CD14-positive monocyte (primary cell): Measurements from ENCODE around the gene CTTNBP2. TPM values are rescaled to one million over a fixed set of nuclear protein-coding genes. Genes with fewer than 3 reads are reported as not detected.

Experiments used
- DNase-seq, 3 donors: peaks; one replicate each; pipeline ENCODE4 v3.0.0-alpha.2; 2011 to 2022
- H2AFZ ChIP-seq: 2 replicates; pipeline ENCODE4 v1.6.0; 2012; ENCODE audit warnings: mild to moderate bottlenecking, low read depth, low read length, inconsistent platforms; ENCODE audit not compliant: insufficient read depth, poor library complexity, severe bottlenecking
- H3K27ac ChIP-seq, 2 donors: 1 replicate in 1 of 2; 2 replicates in 1 of 2; pipeline ENCODE4 v1.5.1; 2012 to 2013; ENCODE audit warnings: low read length in 2 of 2, control low read depth in 1 of 2, inconsistent platforms in 1 of 2, low read depth in 1 of 2, mild to moderate bottlenecking in 1 of 2
- H3K27me3 ChIP-seq, 2 donors: one replicate each; pipeline versions ENCODE4 v1.6.0 to v1.6.1; 2011 to 2013; ENCODE audit warnings: low read length in 2 of 2; ENCODE audit not compliant: control insufficient read depth in 2 of 2, insufficient read depth in 2 of 2
- H3K36me3 ChIP-seq, 2 donors: replicated peaks in 1 of 2; 1 replicate in 1 of 2; 2 replicates in 1 of 2; pipeline versions ENCODE4 v1.5.1 to v1.6.1; 2012 to 2013; ENCODE audit warnings: low read length in 2 of 2, control low read depth in 1 of 2, inconsistent platforms in 1 of 2, mild to moderate bottlenecking in 1 of 2; ENCODE audit not compliant: insufficient read depth in 2 of 2, control insufficient read depth in 1 of 2
- H3K4me1 ChIP-seq, 2 donors: 1 replicate in 1 of 2; 2 replicates in 1 of 2; pipeline versions ENCODE4 v1.5.1 to v1.6.1; 2012 to 2013; ENCODE audit warnings: low read length in 2 of 2, control low read depth in 1 of 2, inconsistent platforms in 1 of 2, mild to moderate bottlenecking in 1 of 2, moderate library complexity in 1 of 2; ENCODE audit not compliant: insufficient read depth in 2 of 2, control insufficient read depth in 1 of 2
- H3K4me2 ChIP-seq: replicated peaks from 2 replicates; pipeline ENCODE3; 2012; ENCODE audit warnings: low read length, moderate library complexity, mild to moderate bottlenecking; ENCODE audit not compliant: poor library complexity, severe bottlenecking; ENCODE audit errors: extremely low read depth
- H3K4me3 ChIP-seq, 3 experiments: fragments of 200-600 bp in 1 of 3; sonication (generic) in 1 of 3; replicated peaks in 1 of 3; 1 replicate in 2 of 3; 2 replicates in 1 of 3; pipeline ENCODE4 v1.5.1; 2011 to 2013; ENCODE audit warnings: low read length in 3 of 3, mild to moderate bottlenecking in 3 of 3, control low read depth in 2 of 3, low read depth in 2 of 3, inconsistent platforms in 1 of 3, moderate library complexity in 1 of 3
- H3K79me2 ChIP-seq: 2 replicates; pipeline ENCODE4 v1.6.0; 2012; ENCODE audit warnings: mild to moderate bottlenecking, control low read depth, inconsistent platforms, low read length, moderate library complexity; ENCODE audit not compliant: insufficient read depth
- H3K9ac ChIP-seq: 2 replicates; pipeline ENCODE4 v1.6.0; 2017; ENCODE audit warnings: low read length, mild to moderate bottlenecking; ENCODE audit not compliant: insufficient read depth, poor library complexity, severe bottlenecking
- H3K9me3 ChIP-seq, 2 donors: replicated peaks in 1 of 2; 1 replicate in 1 of 2; 2 replicates in 1 of 2; pipeline versions ENCODE4 v1.5.1 to v1.6.1; 2012 to 2013; ENCODE audit warnings: low read length in 2 of 2, control low read depth in 1 of 2; ENCODE audit not compliant: control insufficient read depth in 1 of 2, insufficient read depth in 1 of 2
- H4K20me1 ChIP-seq: 2 replicates; pipeline ENCODE4 v1.6.0; 2012; ENCODE audit warnings: mild to moderate bottlenecking, low read length, control low read depth, moderate library complexity; ENCODE audit not compliant: insufficient read depth
- H3K27ac Mint-ChIP-seq, 7 donors: one replicate each; pipeline ENCODE4 v1.8.0; 2020; ENCODE audit warnings: mild to moderate bottlenecking in 7 of 7, mixed read lengths in 7 of 7, moderate library complexity in 6 of 7, inconsistent platforms in 2 of 7
- H3K27me3 Mint-ChIP-seq, 3 donors: one replicate each; pipeline ENCODE4 v1.8.0; 2021 to 2022; ENCODE audit warnings: low read depth in 3 of 3, mild to moderate bottlenecking in 3 of 3, mixed read lengths in 3 of 3, moderate library complexity in 3 of 3, inconsistent platforms in 1 of 3
- H3K36me3 Mint-ChIP-seq, 2 donors: one replicate each; pipeline ENCODE4 v1.8.0; 2020; ENCODE audit warnings: mixed read lengths in 2 of 2, inconsistent platforms in 1 of 2, mild to moderate bottlenecking in 1 of 2
- H3K4me1 Mint-ChIP-seq: one replicate; pipeline ENCODE4 v1.8.0; 2020; ENCODE audit warnings: mild to moderate bottlenecking, mixed read lengths
- H3K4me3 Mint-ChIP-seq, 2 donors: one replicate each; pipeline ENCODE4 v1.8.0; 2020; ENCODE audit warnings: mild to moderate bottlenecking in 2 of 2, mixed read lengths in 2 of 2, moderate library complexity in 1 of 2
- H3K9me3 Mint-ChIP-seq, 7 donors: one replicate each; pipeline ENCODE4 v1.8.0; 2020 to 2022; ENCODE audit warnings: mixed read lengths in 7 of 7, mild to moderate bottlenecking in 6 of 7, moderate library complexity in 6 of 7, inconsistent platforms in 2 of 7
- WGBS: methylation state at CpG from one replicate; pipeline ENCODE4 v1.1.5; 2013; ENCODE audit warnings: missing lambda C conversion rate; ENCODE audit not compliant: insufficient coverage; 5-methylcytosine and 5-hydroxymethylcytosine counted together
- intact Hi-C, 2 donors: fragments of 100-400 bp; cut with micrococcal nuclease; formaldehyde crosslinking; loops; one replicate each; pipeline versions ENCODE4 v1.15.0 to v1.15.1; 2023
- polyA plus RNA-seq, 3 donors: library from polyadenylated mRNA; depleted of rRNA in 1 of 3; unstranded in 2 of 3; stranded (reverse) in 1 of 3; fragments of 300-500 nt in 2 of 3; fragments of >200 nt in 1 of 3; fragmentation: Illumina TruSeq in 2 of 3; gene quantifications; 1 replicate in 2 of 3; 2 replicates in 1 of 3; pipeline ENCODE4 v1.2.3, GENCODE V29; 2012 to 2021
- TF ChIP-seq, protein P1 (sequence below): fragments of 200-600 bp; IDR thresholded peaks from one replicate; pipeline ENCODE4 v1.8.0; 2022; ENCODE audit warnings: antibody characterized with exemption, mild to moderate bottlenecking

Gene CTTNBP2
- polyA plus RNA-seq, 3 donors, result 0.38 to 1.4 TPM; not detected in 1

DNA sequence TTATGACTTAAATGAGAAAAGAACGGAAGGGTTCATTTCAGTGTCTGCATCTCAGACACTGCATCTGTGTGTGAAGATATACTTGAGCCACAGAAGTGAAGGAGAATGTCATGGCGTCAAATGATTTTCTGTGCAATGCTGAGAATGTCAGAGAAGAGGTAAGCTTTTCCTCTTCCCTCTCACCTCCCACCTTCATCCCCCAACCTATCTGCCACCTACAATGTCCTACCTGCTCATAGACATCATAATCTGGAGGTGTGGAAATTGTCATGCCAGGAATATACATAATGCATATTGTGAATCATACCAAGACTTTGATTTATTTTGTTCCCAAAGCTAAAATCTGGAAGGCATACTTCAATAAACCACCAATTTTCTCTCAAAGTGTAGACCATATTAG is 53.7 kb downstream of the CTTNBP2 start:
- peaks cover 0 to 2% (median 0%) of the 10 kb centered on the region in 3 donors for H3K27me3 Mint-ChIP-seq
- H3K27ac Mint-ChIP-seq, result no peak overlapping the region
- no peaks in the 10 kb centered on the region for H3K36me3 Mint-ChIP-seq
- Histone ChIP-seq H3K36me3 (no peaks in the 10 kb centered on the region), H2AFZ (no peak overlapping the region), H3K9me3 (no peaks in the 10 kb centered on the region), H3K4me1 (peaks cover 0 to 3% of the 10 kb centered on the region in 2 donors), H3K4me2 (no peak overlapping the region), H3K27me3 (no peaks in the 10 kb centered on the region), H3K4me3 (no peak overlapping the region), H3K9ac (no peak overlapping the region), H3K79me2 (no peaks in the 10 kb centered on the region), H4K20me1 (no peaks in the 10 kb centered on the region), H3K27ac (no peak overlapping the region)
- intact Hi-C loops, result no loop called here
- TF ChIP-seq, protein P1, sequence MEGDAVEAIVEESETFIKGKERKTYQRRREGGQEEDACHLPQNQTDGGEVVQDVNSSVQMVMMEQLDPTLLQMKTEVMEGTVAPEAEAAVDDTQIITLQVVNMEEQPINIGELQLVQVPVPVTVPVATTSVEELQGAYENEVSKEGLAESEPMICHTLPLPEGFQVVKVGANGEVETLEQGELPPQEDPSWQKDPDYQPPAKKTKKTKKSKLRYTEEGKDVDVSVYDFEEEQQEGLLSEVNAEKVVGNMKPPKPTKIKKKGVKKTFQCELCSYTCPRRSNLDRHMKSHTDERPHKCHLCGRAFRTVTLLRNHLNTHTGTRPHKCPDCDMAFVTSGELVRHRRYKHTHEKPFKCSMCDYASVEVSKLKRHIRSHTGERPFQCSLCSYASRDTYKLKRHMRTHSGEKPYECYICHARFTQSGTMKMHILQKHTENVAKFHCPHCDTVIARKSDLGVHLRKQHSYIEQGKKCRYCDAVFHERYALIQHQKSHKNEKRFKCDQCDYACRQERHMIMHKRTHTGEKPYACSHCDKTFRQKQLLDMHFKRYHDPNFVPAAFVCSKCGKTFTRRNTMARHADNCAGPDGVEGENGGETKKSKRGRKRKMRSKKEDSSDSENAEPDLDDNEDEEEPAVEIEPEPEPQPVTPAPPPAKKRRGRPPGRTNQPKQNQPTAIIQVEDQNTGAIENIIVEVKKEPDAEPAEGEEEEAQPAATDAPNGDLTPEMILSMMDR, result no peak
- no peak for DNase-seq
- H3K4me3 Mint-ChIP-seq, result no peak overlapping the region
- H3K9me3 Mint-ChIP-seq, result peaks cover 0 to 5% (median 0%) of the 10 kb centered on the region in 7 donors
- H3K4me1 Mint-ChIP-seq, result peaks cover 6% of the 10 kb centered on the region
- WGBS, result no CpG with 5 or more reads among the region's 2 CpGs

DNA sequence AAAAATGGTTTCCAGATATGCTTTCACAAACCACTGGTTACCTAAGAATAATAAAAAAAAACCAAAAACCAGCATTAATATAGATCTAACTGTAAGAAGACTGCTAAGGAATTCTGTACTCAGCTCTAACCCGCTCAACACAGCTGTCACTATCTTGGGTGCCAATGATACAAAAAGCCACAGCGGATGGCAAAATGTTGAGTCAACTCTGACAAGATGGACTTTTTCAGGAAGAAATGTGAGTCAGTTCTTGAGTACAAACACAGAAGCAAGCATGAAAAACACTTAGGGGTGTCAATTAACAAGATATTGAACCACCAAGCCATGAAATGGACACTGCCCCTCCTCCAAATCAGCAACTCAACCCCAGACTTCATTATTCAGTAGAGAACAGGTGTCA is 55.0 kb downstream of the CTTNBP2 start:
- Histone ChIP-seq H3K4me3 (no peak overlapping the region), H3K79me2 (no peaks in the 10 kb centered on the region), H2AFZ (peak overlapping the region; percentile 2), H3K27me3 (no peaks in the 10 kb centered on the region), H3K27ac (no peak overlapping the region), H3K9ac (no peak overlapping the region), H3K4me1 (peaks cover 0 to 3% of the 10 kb centered on the region in 2 donors), H4K20me1 (no peaks in the 10 kb centered on the region), H3K9me3 (no peaks in the 10 kb centered on the region), H3K36me3 (no peaks in the 10 kb centered on the region), H3K4me2 (no peak overlapping the region)
- Mint-ChIP-seq H3K4me1 (peaks cover 6% of the 10 kb centered on the region), H3K27ac (no peak overlapping the region), H3K9me3 (peaks cover 0 to 5% (median 0%) of the 10 kb centered on the region in 7 donors), H3K4me3 (no peak overlapping the region), H3K36me3 (no peaks in the 10 kb centered on the region), H3K27me3 (peaks cover 0 to 2% (median 0%) of the 10 kb centered on the region in 3 donors)
- DNase-seq, result peak in 1 of 3 donors; percentile 42
- WGBS, result no CpG with 5 or more reads among the region's 2 CpGs
- TF ChIP-seq, protein P1, result no peak
- intact Hi-C loops, result no loop called here
